ENCODE results near the gene TAAR2.

DNA sequence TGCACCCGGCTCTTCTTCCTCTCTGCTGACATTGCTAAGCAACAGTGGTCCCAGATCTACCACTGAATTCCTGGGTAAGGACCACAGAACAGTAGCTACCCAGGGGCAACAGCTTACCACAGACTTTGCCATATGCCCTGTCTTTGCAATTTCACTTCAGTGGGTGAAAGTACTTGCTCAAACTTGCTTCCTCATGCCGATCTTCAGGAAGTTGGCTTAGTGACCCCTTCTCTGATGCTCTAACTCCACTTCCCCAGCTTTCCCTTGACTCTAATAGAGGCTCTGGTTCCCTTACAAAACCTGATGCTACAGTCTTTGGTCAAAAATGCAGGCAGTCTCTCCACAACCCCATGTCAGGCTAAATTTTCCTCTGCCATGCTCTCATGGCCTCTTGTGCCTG is 31.2 kb downstream of the TAAR2 start:
- TF ChIP-seq, protein P1, sequence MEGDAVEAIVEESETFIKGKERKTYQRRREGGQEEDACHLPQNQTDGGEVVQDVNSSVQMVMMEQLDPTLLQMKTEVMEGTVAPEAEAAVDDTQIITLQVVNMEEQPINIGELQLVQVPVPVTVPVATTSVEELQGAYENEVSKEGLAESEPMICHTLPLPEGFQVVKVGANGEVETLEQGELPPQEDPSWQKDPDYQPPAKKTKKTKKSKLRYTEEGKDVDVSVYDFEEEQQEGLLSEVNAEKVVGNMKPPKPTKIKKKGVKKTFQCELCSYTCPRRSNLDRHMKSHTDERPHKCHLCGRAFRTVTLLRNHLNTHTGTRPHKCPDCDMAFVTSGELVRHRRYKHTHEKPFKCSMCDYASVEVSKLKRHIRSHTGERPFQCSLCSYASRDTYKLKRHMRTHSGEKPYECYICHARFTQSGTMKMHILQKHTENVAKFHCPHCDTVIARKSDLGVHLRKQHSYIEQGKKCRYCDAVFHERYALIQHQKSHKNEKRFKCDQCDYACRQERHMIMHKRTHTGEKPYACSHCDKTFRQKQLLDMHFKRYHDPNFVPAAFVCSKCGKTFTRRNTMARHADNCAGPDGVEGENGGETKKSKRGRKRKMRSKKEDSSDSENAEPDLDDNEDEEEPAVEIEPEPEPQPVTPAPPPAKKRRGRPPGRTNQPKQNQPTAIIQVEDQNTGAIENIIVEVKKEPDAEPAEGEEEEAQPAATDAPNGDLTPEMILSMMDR (IDR thresholded peaks at IDR 0.05; ENCODE audit: insufficient read depth, low read depth, low read length): no peak
- TF ChIP-seq EZH2 (IDR thresholded peaks at IDR 0.05; ENCODE audit: insufficient read depth, low read length): no peak
